ENCODE results near the gene MRPL52.

MRPL52 gene

DNA sequence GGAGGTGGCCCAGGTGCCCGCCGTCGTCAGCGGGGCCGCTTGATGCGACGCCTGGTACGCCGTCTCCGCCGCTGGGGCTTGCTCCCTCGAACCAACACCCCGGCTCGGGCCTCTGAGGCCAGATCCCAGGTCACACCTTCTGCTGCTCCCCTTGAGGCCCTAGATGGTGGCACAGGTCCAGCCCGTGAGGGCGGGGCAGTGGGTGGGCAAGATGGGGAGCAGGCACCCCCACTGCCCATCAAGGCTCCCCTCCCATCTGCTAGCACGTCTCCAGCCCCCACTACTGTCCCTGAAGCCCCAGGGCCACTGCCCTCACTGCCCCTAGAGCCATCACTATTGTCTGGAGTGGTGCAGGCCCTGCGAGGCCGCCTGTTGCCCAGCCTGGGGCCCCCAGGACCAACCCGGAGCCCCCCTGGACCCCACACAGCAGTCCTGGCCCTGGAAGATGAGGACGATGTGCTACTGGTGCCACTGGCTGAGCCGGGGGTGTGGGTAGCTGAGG, 47.4 kb downstream of the MRPL52 start (continued):
- TF ChIP-seq, protein P1, sequence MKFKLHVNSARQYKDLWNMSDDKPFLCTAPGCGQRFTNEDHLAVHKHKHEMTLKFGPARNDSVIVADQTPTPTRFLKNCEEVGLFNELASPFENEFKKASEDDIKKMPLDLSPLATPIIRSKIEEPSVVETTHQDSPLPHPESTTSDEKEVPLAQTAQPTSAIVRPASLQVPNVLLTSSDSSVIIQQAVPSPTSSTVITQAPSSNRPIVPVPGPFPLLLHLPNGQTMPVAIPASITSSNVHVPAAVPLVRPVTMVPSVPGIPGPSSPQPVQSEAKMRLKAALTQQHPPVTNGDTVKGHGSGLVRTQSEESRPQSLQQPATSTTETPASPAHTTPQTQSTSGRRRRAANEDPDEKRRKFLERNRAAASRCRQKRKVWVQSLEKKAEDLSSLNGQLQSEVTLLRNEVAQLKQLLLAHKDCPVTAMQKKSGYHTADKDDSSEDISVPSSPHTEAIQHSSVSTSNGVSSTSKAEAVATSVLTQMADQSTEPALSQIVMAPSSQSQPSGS (tag by site-specific recombination; IDR thresholded peaks at IDR 0.05; ENCODE audit: low read depth): no peak
- no peak for TF ChIP-seq ZNF837 (tag by site-specific recombination; IDR thresholded peaks at IDR 0.05)

- POLR2A ChIA-PET: interaction anchor here (1.3 kb wide), 1 partner anchor 21 kb away, joined by 3 read pairs; no protein-coding TSS in a partner anchor
- TF ChIP-seq ZNF514 (tag by site-specific recombination; IDR thresholded peaks at IDR 0.05) (no peak), KLF16 (tag by site-specific recombination; IDR thresholded peaks at IDR 0.05) (no peak), ZBTB48 (tag by site-specific recombination; IDR thresholded peaks at IDR 0.05) (no peak), ZBTB17 (tag by site-specific recombination; IDR thresholded peaks at IDR 0.05) (no peak), ZSCAN5A (tag by site-specific recombination; IDR thresholded peaks at IDR 0.05) (no peak), ZSCAN30 (tag by site-specific recombination; IDR thresholded peaks at IDR 0.05) (no peak), ZFHX2 (tag by site-specific recombination; conservative IDR thresholded peaks at IDR 0.05) (no peak), ZNF785 (tag by site-specific recombination; IDR thresholded peaks at IDR 0.05) (no peak), PATZ1 (tag by site-specific recombination; IDR thresholded peaks at IDR 0.05) (no peak), MEIS1 (CRISPR knock-in tag; IDR thresholded peaks at IDR 0.05; ENCODE audit: borderline replicate concordance) (no peak), ZNF280C (tag by site-specific recombination; IDR thresholded peaks at IDR 0.05) (no peak), EGR2 (tag by site-specific recombination; IDR thresholded peaks at IDR 0.05; ENCODE audit: low read depth) (no peak), KLF8 (tag by site-specific recombination; IDR thresholded peaks at IDR 0.05) (no peak), ZNF473 (tag by site-specific recombination; IDR thresholded peaks at IDR 0.05) (no peak), ZNF529 (tag by site-specific recombination; IDR thresholded peaks at IDR 0.05; ENCODE audit: insufficient replicate concordance) (no peak), ZBTB1 (tag by site-specific recombination; IDR thresholded peaks at IDR 0.05) (no peak), ZNF341 (tag by site-specific recombination; IDR thresholded peaks at IDR 0.05; ENCODE audit: low read depth) (no peak)
- Histone ChIP-seq H3K9me3 (ENCODE audit: control insufficient read depth, insufficient read depth, low read depth, low read length) (no peaks in the 10 kb centered on the region), H3K27ac (ENCODE audit: extremely low read depth, low read depth, low read length) (no peak overlapping the region), H3K4me1 (ENCODE audit: control insufficient read depth, insufficient read depth, low read length) (peaks cover 4% of the 10 kb centered on the region), H3K4me3 (ENCODE audit: low read depth, low read length) (no peak overlapping the region), H3K36me3 (ENCODE audit: control insufficient read depth in 2 of 2, insufficient read depth in 1 of 2, low read length in 2 of 2) (peaks cover 0 to 57% of the 10 kb centered on the region in 2 experiments; a peak in 2 of 3 replicates)
- CTCF ChIA-PET: no interaction called here
Observed at GRCh38 chr14:22878271-22879246, 48.9 kb downstream of the MRPL52 start.
